HepG2 (cell line): ENCODE measurements around the gene GJC2. TPM values are rescaled to one million over a fixed set of nuclear protein-coding genes. Genes with fewer than 3 reads are reported as not detected.

Experiments
- HNRNPLL ChIP-seq: fragments of 200-400 bp; formaldehyde crosslinking; IDR thresholded peaks from 2 replicates; pipeline ENCODE4 v1.6.1; 2017; ENCODE audit warnings: mild to moderate bottlenecking, low read depth, low read length; ENCODE audit not compliant: poor library complexity, severe bottlenecking
- MAZ ChIP-seq, 2 experiments: sonication (generic) in 1 of 2; formaldehyde crosslinking in 1 of 2; IDR thresholded peaks; 2 replicates each; pipeline versions ENCODE4 v1.5.0 to v1.6.1; 2012 to 2020; ENCODE audit warnings: low read depth in 2 of 2, mild to moderate bottlenecking in 2 of 2, borderline replicate concordance in 1 of 2, improper control_type of control experiment in 1 of 2, low read length in 1 of 2, missing genetic modification reagents in 1 of 2, moderate library complexity in 1 of 2
- MYC ChIP-seq: sonication (generic); formaldehyde crosslinking; IDR thresholded peaks from 2 replicates; pipeline ENCODE4 v1.9.0; 2021; ENCODE audit warnings: missing genetic modification reagents, borderline replicate concordance
- NFKB2 ChIP-seq: sonication (generic); formaldehyde crosslinking; IDR thresholded peaks from 2 replicates; pipeline ENCODE4 v1.4.0; 2020; ENCODE audit warnings: missing genetic modification reagents, borderline replicate concordance
- RFXANK ChIP-seq: IDR thresholded peaks from 2 replicates; pipeline ENCODE4 v1.6.1; 2016
- THAP11 ChIP-seq: IDR thresholded peaks from 2 replicates; pipeline ENCODE4 v1.6.1; 2016; ENCODE audit warnings: missing biosample characterization, missing genetic modification reagents
- ZNF121 ChIP-seq: sonication (generic); formaldehyde crosslinking; IDR thresholded peaks from 2 replicates; pipeline ENCODE4 v1.5.0; 2020; ENCODE audit warnings: mild to moderate bottlenecking, missing genetic modification reagents
- ZNF776 ChIP-seq: sonication (generic); formaldehyde crosslinking; IDR thresholded peaks from 2 replicates; pipeline ENCODE4 v1.4.0; 2020; ENCODE audit warnings: mild to moderate bottlenecking, missing genetic modification reagents
- ZNF777 ChIP-seq: sonication (generic); formaldehyde crosslinking; IDR thresholded peaks from 2 replicates; pipeline ENCODE4 v1.4.0; 2020; ENCODE audit warnings: missing genetic modification reagents
- ZSCAN22 ChIP-seq: sonication (generic); formaldehyde crosslinking; IDR thresholded peaks from 2 replicates; pipeline ENCODE4 v1.4.0; 2020; ENCODE audit warnings: mild to moderate bottlenecking, missing genetic modification reagents
- ZSCAN9 ChIP-seq: IDR thresholded peaks from 2 replicates; pipeline ENCODE4 v1.6.1; 2016; ENCODE audit warnings: borderline replicate concordance
- polyA plus RNA-seq, 8 experiments: library from polyadenylated mRNA; depleted of rRNA in 3 of 8; stranded (reverse) in 7 of 8; unstranded in 1 of 8; fragments of >200 nt; fragmentation: Illumina TruSeq in 4 of 8; extraction: Trizol in 4 of 8; gene quantifications; 2 replicates each; pipeline versions ENCODE4 v1.2.1 to v1.2.3, GENCODE V29; 2011 to 2016; ENCODE audit warnings: low read depth in 4 of 8, missing spikeins in 1 of 8, mixed read lengths in 1 of 8; ENCODE audit not compliant: insufficient read depth in 1 of 8
- total RNA-seq, 5 experiments: library from RNA; depleted of rRNA; stranded (reverse); fragments of >200 nt; fragmentation: Illumina TruSeq; extraction: Trizol; gene quantifications; 2 replicates each; pipeline ENCODE4 v1.2.3, GENCODE V29; 2016; ENCODE audit warnings: low read depth in 1 of 5
- TF ChIP-seq, protein P1 (sequence below): sonication (generic); formaldehyde crosslinking; IDR thresholded peaks from 2 replicates; pipeline ENCODE4 v1.8.1; 2023; ENCODE audit warnings: mild to moderate bottlenecking, missing genetic modification reagents
- TF ChIP-seq, protein P2 (sequence below): sonication (generic); formaldehyde crosslinking; conservative IDR thresholded peaks from 2 replicates; pipeline ENCODE4 v1.4.0; 2020; ENCODE audit warnings: mild to moderate bottlenecking, missing genetic modification reagents, moderate library complexity
- TF ChIP-seq, protein P3 (sequence below): IDR thresholded peaks from 2 replicates; pipeline ENCODE4 v1.6.1; 2016; ENCODE audit warnings: mild to moderate bottlenecking
- TF ChIP-seq, protein P4 (sequence below): sonication (generic); formaldehyde crosslinking; IDR thresholded peaks from 2 replicates; pipeline ENCODE4 v1.4.0; 2020; ENCODE audit warnings: low read depth, mild to moderate bottlenecking, missing genetic modification reagents
- TF ChIP-seq, protein P5 (sequence below): sonication (generic); formaldehyde crosslinking; IDR thresholded peaks from 2 replicates; pipeline ENCODE4 v1.4.0; 2020; ENCODE audit warnings: missing genetic modification reagents
- TF ChIP-seq, protein P6 (sequence below): sonication (generic); formaldehyde crosslinking; IDR thresholded peaks from 2 replicates; pipeline ENCODE4 v1.5.1; 2020; ENCODE audit warnings: missing genetic modification reagents, mild to moderate bottlenecking, borderline replicate concordance

GJC2 gene
- total and polyA plus RNA-seq, 2 of the 13 experiments (the other 11 are each of a cell fraction or from before 2014, with no cell fraction given), result 1.6 to 3.8 TPM

DNA sequence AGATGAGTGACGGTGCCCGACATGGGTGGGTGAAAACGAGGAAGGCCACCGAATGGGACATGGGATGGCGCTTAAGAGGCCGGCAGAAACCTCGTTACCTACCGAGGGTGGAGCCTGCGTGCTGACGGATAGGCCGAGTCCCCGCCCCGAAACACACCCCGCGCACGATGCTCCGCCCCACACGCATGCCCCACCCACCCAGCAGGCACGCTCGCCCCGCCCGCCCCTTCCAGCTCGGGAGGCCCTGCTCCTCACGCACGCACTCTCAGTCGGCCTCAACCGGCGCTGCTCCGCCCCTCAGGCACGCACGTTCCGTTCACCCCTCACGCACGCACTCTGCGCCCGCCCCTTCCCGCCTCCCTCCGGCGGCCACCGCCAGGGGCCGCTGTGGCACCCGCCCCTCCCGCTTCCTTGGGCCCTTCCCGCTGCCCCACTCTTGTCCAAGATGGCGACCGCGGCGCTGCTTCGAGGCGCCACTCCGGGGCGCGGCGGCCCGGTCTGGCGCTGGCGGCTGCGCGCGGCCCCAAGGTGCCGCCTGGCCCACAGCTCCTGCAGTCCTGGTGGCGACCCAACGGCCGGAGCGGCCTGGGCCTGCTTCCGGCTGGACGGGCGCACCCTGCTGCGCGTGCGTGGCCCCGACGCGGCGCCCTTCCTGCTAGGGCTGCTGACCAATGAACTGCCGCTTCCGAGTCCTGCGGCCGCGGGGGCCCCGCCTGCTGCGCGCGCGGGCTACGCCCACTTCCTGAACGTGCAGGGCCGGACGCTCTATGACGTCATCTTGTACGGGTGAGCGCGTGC, 15.8 kb downstream of the GJC2 start, which contains the start of gene IBA57 (continued):
- TF ChIP-seq, protein P1, sequence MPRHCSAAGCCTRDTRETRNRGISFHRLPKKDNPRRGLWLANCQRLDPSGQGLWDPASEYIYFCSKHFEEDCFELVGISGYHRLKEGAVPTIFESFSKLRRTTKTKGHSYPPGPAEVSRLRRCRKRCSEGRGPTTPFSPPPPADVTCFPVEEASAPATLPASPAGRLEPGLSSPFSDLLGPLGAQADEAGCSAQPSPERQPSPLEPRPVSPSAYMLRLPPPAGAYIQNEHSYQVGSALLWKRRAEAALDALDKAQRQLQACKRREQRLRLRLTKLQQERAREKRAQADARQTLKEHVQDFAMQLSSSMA (CRISPR knock-in tag), result no peak; the same call in 1 of the 2 replicates
- TF ChIP-seq, protein P2, sequence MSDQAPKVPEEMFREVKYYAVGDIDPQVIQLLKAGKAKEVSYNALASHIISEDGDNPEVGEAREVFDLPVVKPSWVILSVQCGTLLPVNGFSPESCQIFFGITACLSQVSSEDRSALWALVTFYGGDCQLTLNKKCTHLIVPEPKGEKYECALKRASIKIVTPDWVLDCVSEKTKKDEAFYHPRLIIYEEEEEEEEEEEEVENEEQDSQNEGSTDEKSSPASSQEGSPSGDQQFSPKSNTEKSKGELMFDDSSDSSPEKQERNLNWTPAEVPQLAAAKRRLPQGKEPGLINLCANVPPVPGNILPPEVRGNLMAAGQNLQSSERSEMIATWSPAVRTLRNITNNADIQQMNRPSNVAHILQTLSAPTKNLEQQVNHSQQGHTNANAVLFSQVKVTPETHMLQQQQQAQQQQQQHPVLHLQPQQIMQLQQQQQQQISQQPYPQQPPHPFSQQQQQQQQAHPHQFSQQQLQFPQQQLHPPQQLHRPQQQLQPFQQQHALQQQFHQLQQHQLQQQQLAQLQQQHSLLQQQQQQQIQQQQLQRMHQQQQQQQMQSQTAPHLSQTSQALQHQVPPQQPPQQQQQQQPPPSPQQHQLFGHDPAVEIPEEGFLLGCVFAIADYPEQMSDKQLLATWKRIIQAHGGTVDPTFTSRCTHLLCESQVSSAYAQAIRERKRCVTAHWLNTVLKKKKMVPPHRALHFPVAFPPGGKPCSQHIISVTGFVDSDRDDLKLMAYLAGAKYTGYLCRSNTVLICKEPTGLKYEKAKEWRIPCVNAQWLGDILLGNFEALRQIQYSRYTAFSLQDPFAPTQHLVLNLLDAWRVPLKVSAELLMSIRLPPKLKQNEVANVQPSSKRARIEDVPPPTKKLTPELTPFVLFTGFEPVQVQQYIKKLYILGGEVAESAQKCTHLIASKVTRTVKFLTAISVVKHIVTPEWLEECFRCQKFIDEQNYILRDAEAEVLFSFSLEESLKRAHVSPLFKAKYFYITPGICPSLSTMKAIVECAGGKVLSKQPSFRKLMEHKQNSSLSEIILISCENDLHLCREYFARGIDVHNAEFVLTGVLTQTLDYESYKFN (CRISPR knock-in tag), result 0 out of 2 replicates have a peak, but pooled peaks have one; percentile 27
- peak; percentile 42; the same call in 1 of the 2 replicates for TF ChIP-seq NFKB2
- peak; percentile 11; the same call in 1 of the 2 replicates for TF ChIP-seq ZSCAN9 (CRISPR knock-in tag)
- TF ChIP-seq, protein P3, sequence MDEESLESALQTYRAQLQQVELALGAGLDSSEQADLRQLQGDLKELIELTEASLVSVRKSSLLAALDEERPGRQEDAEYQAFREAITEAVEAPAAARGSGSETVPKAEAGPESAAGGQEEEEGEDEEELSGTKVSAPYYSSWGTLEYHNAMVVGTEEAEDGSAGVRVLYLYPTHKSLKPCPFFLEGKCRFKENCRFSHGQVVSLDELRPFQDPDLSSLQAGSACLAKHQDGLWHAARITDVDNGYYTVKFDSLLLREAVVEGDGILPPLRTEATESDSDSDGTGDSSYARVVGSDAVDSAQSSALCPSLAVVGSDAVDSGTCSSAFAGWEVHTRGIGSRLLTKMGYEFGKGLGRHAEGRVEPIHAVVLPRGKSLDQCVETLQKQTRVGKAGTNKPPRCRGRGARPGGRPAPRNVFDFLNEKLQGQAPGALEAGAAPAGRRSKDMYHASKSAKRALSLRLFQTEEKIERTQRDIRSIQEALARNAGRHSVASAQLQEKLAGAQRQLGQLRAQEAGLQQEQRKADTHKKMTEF (CRISPR knock-in tag), result peak; percentile 58; the same call in 1 of the 2 replicates
- peak; percentile 96 for TF ChIP-seq HNRNPLL
- TF ChIP-seq, protein P4, sequence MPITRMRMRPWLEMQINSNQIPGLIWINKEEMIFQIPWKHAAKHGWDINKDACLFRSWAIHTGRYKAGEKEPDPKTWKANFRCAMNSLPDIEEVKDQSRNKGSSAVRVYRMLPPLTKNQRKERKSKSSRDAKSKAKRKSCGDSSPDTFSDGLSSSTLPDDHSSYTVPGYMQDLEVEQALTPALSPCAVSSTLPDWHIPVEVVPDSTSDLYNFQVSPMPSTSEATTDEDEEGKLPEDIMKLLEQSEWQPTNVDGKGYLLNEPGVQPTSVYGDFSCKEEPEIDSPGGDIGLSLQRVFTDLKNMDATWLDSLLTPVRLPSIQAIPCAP, result no peak
- no peak for TF ChIP-seq ZSCAN22
- TF ChIP-seq RFXANK (CRISPR knock-in tag), result no peak
- TF ChIP-seq, protein P5, sequence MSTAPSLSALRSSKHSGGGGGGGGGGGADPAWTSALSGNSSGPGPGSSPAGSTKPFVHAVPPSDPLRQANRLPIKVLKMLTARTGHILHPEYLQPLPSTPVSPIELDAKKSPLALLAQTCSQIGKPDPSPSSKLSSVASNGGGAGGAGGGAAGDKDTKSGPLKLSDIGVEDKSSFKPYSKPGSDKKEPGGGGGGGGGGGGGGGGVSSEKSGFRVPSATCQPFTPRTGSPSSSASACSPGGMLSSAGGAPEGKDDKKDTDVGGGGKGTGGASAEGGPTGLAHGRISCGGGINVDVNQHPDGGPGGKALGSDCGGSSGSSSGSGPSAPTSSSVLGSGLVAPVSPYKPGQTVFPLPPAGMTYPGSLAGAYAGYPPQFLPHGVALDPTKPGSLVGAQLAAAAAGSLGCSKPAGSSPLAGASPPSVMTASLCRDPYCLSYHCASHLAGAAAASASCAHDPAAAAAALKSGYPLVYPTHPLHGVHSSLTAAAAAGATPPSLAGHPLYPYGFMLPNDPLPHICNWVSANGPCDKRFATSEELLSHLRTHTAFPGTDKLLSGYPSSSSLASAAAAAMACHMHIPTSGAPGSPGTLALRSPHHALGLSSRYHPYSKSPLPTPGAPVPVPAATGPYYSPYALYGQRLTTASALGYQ (CRISPR knock-in tag), result no peak
- TF ChIP-seq ZNF776, result peak; percentile 57; the same call in 1 of the 2 replicates
- TF ChIP-seq ZNF777 (CRISPR knock-in tag), result peak; percentile 72
- peak; percentile 95 for TF ChIP-seq MAZ (IDR thresholded peaks at IDR 0.05; ENCODE audit: borderline replicate concordance, low read depth, low read length)
- peak; percentile 98 for TF ChIP-seq MAZ (CRISPR knock-in tag; IDR thresholded peaks at IDR 0.05; ENCODE audit: low read depth)
- no peak for TF ChIP-seq ZNF121 (CRISPR knock-in tag)
- peak; percentile 84 for TF ChIP-seq MYC (CRISPR knock-in tag)
- TF ChIP-seq THAP11 (CRISPR knock-in tag), result peak; percentile 88
- TF ChIP-seq, protein P6, sequence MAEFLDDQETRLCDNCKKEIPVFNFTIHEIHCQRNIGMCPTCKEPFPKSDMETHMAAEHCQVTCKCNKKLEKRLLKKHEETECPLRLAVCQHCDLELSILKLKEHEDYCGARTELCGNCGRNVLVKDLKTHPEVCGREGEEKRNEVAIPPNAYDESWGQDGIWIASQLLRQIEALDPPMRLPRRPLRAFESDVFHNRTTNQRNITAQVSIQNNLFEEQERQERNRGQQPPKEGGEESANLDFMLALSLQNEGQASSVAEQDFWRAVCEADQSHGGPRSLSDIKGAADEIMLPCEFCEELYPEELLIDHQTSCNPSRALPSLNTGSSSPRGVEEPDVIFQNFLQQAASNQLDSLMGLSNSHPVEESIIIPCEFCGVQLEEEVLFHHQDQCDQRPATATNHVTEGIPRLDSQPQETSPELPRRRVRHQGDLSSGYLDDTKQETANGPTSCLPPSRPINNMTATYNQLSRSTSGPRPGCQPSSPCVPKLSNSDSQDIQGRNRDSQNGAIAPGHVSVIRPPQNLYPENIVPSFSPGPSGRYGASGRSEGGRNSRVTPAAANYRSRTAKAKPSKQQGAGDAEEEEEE, result no peak
